Kidney epithelial cell (primary cell): ENCODE measurements around the gene AFF3. TPM values are rescaled to one million over a fixed set of nuclear protein-coding genes. Genes with fewer than 3 reads are reported as not detected.

Source experiments
- DNase-seq: peaks from one replicate; pipeline ENCODE4 v3.0.0-alpha.2; 2010; ENCODE audit warnings: low read depth
- H3K27me3 ChIP-seq: 2 replicates; pipeline ENCODE4 v1.6.0; 2011; ENCODE audit warnings: low read length; ENCODE audit not compliant: control insufficient read depth, insufficient read depth
- H3K36me3 ChIP-seq: 2 replicates; pipeline ENCODE4 v1.5.1; 2011; ENCODE audit warnings: low read length; ENCODE audit not compliant: control insufficient read depth, insufficient read depth
- H3K4me3 ChIP-seq: 2 replicates; pipeline ENCODE4 v1.5.1; 2011; ENCODE audit warnings: low read depth, mild to moderate bottlenecking, control low read depth, low read length
- CTCF ChIP-seq: IDR thresholded peaks from 2 replicates; pipeline ENCODE4 v1.5.1; 2011; ENCODE audit warnings: mild to moderate bottlenecking, moderate library complexity, low read length, control low read depth, inconsistent platforms; ENCODE audit not compliant: insufficient read depth, poor library complexity, severe bottlenecking
- total RNA-seq: library from RNA; depleted of rRNA; stranded (reverse); fragments of >200 nt; gene quantifications from 2 replicates; pipeline ENCODE4 v1.2.3, GENCODE V29; 2015

Gene AFF3
- total RNA-seq, 1 donor from 2014 or later = 13.9 TPM

GRCh38 chr2:99880964-99881294 is 261.5 kb downstream of the AFF3 start:
- no peaks in the 10 kb centered on the region for H3K36me3 ChIP-seq
- H3K27me3 ChIP-seq = no peaks in the 10 kb centered on the region
- no peak overlapping the region for H3K4me3 ChIP-seq
- DNase-seq = no peak
- no peak for TF ChIP-seq CTCF

- no peak for TF ChIP-seq CTCF
- DNase-seq = peak; percentile 88
- Histone ChIP-seq H3K36me3 (no peaks in the 10 kb centered on the region), H3K4me3 (no peak overlapping the region), H3K27me3 (no peaks in the 10 kb centered on the region)
Measured at GRCh38 chr2:99880148-99880963, 262.0 kb downstream of the AFF3 start.

- no peak for TF ChIP-seq CTCF
Measured at GRCh38 chr2:99879481-99879880, 262.9 kb downstream of the AFF3 start.

GRCh38 chr2:99878581-99879350 is 263.6 kb downstream of the AFF3 start:
- H3K36me3 ChIP-seq = no peaks in the 10 kb centered on the region
- no peak overlapping the region for H3K4me3 ChIP-seq
- no peak for TF ChIP-seq CTCF
- no peak for DNase-seq
- no peaks in the 10 kb centered on the region for H3K27me3 ChIP-seq

More at GRCh38 chr2:99879481-99879880, 262.9 kb downstream of the AFF3 start:
- Histone ChIP-seq H3K36me3 (no peaks in the 10 kb centered on the region), H3K4me3 (no peak overlapping the region), H3K27me3 (no peaks in the 10 kb centered on the region)
- DNase-seq = no peak

GRCh38 chr2:99877963-99878362 is 264.4 kb downstream of the AFF3 start:
- no peak overlapping the region for H3K4me3 ChIP-seq
- no peak for DNase-seq
- no peaks in the 10 kb centered on the region for H3K27me3 ChIP-seq
- no peak for TF ChIP-seq CTCF
- no peaks in the 10 kb centered on the region for H3K36me3 ChIP-seq

- no peaks in the 10 kb centered on the region for H3K36me3 ChIP-seq
- no peak for TF ChIP-seq CTCF
- no peak overlapping the region for H3K4me3 ChIP-seq
- no peak for DNase-seq
- H3K27me3 ChIP-seq = no peaks in the 10 kb centered on the region
Measured at GRCh38 chr2:99876956-99877355, 265.4 kb downstream of the AFF3 start.
